ENCODE data around the gene CTNNAL1.
"Not testable (repeated sequence)": the region's sequence is repeated elsewhere in the genome, so short reads cannot be mapped to it uniquely, and the experiment has no call there.

Gene CTNNAL1

DNA sequence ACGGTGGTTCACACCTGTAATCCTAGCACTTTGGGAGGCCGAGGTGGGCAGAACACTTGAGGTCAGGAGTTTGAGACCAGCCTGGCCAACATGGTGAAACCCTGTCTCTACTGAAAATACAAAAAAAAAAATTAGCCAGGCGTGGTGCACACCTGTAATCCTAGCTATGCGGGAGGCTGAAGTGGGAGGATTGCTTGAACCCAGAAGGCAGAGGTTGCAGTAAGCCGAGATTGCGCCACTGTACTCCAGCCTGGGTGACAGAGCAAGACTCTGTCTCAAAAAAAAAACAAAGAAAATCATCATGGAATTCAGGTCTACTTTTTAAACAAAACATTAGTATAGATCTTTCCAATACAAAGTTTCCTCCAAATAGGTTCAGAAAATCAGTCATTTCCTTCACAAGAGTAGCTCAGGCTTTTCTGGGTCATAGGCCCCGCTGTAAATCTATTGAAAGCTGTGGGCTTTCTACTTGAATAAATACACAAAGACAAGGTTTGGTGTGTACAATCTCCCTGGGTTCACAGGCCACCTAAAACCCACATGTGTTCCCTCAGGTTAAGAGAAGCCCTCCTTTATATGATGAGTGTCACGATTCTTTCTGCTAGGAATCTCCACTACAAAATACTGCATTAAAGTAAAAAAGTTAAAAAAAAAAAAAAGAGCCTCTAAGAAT, 114.1 kb downstream of the CTNNAL1 start:
- DNase-seq; in situ Hi-C loops (cut with MboI; ENCODE audit: low pct_unique_long_range_greater_than_20kb, low sequenced_read_pairs): not testable (repeated sequence)

GRCh38 chr9:108897324-108898096, 115.8 kb downstream of the CTNNAL1 start:
- DNase-seq = no peak
- in situ Hi-C loops (cut with MboI; ENCODE audit: low pct_unique_long_range_greater_than_20kb, low sequenced_read_pairs) = no loop called here

- in situ Hi-C loops (cut with MboI; ENCODE audit: low pct_unique_long_range_greater_than_20kb, low sequenced_read_pairs) = no loop called here
- DNase-seq = no peak
Measured at GRCh38 chr9:108894225-108894997, 118.9 kb downstream of the CTNNAL1 start.
